Liver (tissue), 9 donors: Measurements from ENCODE around the gene F7. TPM values are rescaled to one million over a fixed set of nuclear protein-coding genes. Genes with fewer than 3 reads are reported as not detected.

Source experiments
- DNase-seq: peaks from one replicate; pipeline ENCODE4 v3.0.0-alpha.2; 2017; ENCODE audit warnings: low spot score
- H3K27ac ChIP-seq, 2 donors: one replicate each; pipeline ENCODE4 v1.7.0; 2013; ENCODE audit warnings: inconsistent platforms in 2 of 2, low read length in 2 of 2, control low read depth in 1 of 2, low read depth in 1 of 2, mild to moderate bottlenecking in 1 of 2
- H3K27me3 ChIP-seq, 4 donors: one replicate each; pipeline versions ENCODE4 v1.6.1 to v1.7.0; 2013; ENCODE audit warnings: low read length in 3 of 4, inconsistent platforms in 1 of 4, mild to moderate bottlenecking in 1 of 4, moderate library complexity in 1 of 4; ENCODE audit not compliant: control insufficient read depth in 4 of 4, insufficient read depth in 4 of 4
- H3K36me3 ChIP-seq, 4 donors: one replicate each; pipeline versions ENCODE4 v1.6.1 to v1.7.0; 2013; ENCODE audit warnings: low read length in 3 of 4, mild to moderate bottlenecking in 3 of 4, low read depth in 1 of 4, moderate library complexity in 1 of 4; ENCODE audit not compliant: control insufficient read depth in 4 of 4, insufficient read depth in 3 of 4
- H3K4me1 ChIP-seq, 4 donors: one replicate each; pipeline versions ENCODE4 v1.6.1 to v1.7.0; 2013; ENCODE audit warnings: low read length in 3 of 4, mild to moderate bottlenecking in 3 of 4, moderate library complexity in 1 of 4; ENCODE audit not compliant: control insufficient read depth in 4 of 4, insufficient read depth in 4 of 4
- H3K4me3 ChIP-seq, 3 donors: one replicate each; pipeline versions ENCODE4 v1.6.1 to v1.7.0; 2013; ENCODE audit warnings: low read length in 3 of 3, control low read depth in 1 of 3, low read depth in 1 of 3, mild to moderate bottlenecking in 1 of 3
- H3K9ac ChIP-seq, 2 donors: one replicate each; pipeline ENCODE4 v1.7.0; 2013; ENCODE audit warnings: low read length in 2 of 2, mild to moderate bottlenecking in 2 of 2, moderate library complexity in 2 of 2, control low read depth in 1 of 2, low read depth in 1 of 2
- H3K9me3 ChIP-seq, 4 donors: one replicate each; pipeline versions ENCODE4 v1.6.1 to v1.7.0; 2013; ENCODE audit warnings: low read length in 3 of 4; ENCODE audit not compliant: control insufficient read depth in 4 of 4
- EGR1 ChIP-seq, 2 donors: IDR thresholded peaks; 2 replicates each; pipeline ENCODE4 v1.6.1; 2016 to 2018; ENCODE audit warnings: antibody characterized with exemption in 2 of 2, low read depth in 2 of 2
- FOXA1 ChIP-seq: IDR thresholded peaks from 2 replicates; pipeline ENCODE4 v1.6.1; 2016; ENCODE audit warnings: antibody characterized with exemption
- FOXA2 ChIP-seq: IDR thresholded peaks from 2 replicates; pipeline ENCODE4 v1.6.1; 2016; ENCODE audit warnings: antibody characterized with exemption
- GABPA ChIP-seq, 2 donors: IDR thresholded peaks in 1 of 2; conservative IDR thresholded peaks in 1 of 2; 2 replicates each; pipeline ENCODE4 v1.6.1; 2016; ENCODE audit warnings: antibody characterized with exemption in 2 of 2, mild to moderate bottlenecking in 1 of 2, moderate library complexity in 1 of 2
- HNF4A ChIP-seq, 2 donors: conservative IDR thresholded peaks; 2 replicates each; pipeline ENCODE4 v1.6.1; 2016; ENCODE audit warnings: antibody characterized with exemption in 2 of 2, mild to moderate bottlenecking in 2 of 2
- HNF4G ChIP-seq: IDR thresholded peaks from 2 replicates; pipeline ENCODE4 v1.6.1; 2016; ENCODE audit warnings: antibody characterized with exemption
- JUND ChIP-seq, 2 donors: IDR thresholded peaks; 2 replicates each; pipeline ENCODE4 v1.6.1; 2016; ENCODE audit warnings: antibody characterized with exemption in 2 of 2
- NR2F2 ChIP-seq: IDR thresholded peaks from 2 replicates; pipeline ENCODE4 v1.6.1; 2016; ENCODE audit warnings: antibody characterized with exemption
- RAD21 ChIP-seq, 2 donors: IDR thresholded peaks; 2 replicates each; pipeline ENCODE4 v1.6.1; 2016; ENCODE audit warnings: antibody characterized with exemption in 2 of 2, mild to moderate bottlenecking in 2 of 2
- RXRA ChIP-seq, 2 donors: IDR thresholded peaks; 2 replicates each; pipeline ENCODE4 v1.6.1; 2017 to 2018; ENCODE audit warnings: antibody characterized with exemption in 2 of 2, mild to moderate bottlenecking in 1 of 2
- SP1 ChIP-seq: IDR thresholded peaks from 2 replicates; pipeline ENCODE4 v1.6.1; 2018; ENCODE audit warnings: antibody characterized with exemption, mild to moderate bottlenecking
- TAF1 ChIP-seq: conservative IDR thresholded peaks from 2 replicates; pipeline ENCODE4 v1.6.1; 2016; ENCODE audit warnings: antibody characterized with exemption, mild to moderate bottlenecking
- YY1 ChIP-seq: IDR thresholded peaks from 2 replicates; pipeline ENCODE4 v1.6.1; 2016; ENCODE audit warnings: antibody characterized with exemption, mild to moderate bottlenecking
- WGBS: extraction: QIAGEN DNeasy Blood & Tissue Kit; methylation state at CpG from one replicate; pipeline ENCODE4 v1.1.7; 2013; 5-methylcytosine and 5-hydroxymethylcytosine counted together
- polyA plus RNA-seq, 2 donors: library from polyadenylated mRNA; stranded (reverse) in 1 of 2; unstranded in 1 of 2; fragments of 200-250 nt in 1 of 2; fragments of >200 nt in 1 of 2; fragmentation: Nextera tagmentation in 1 of 2; extraction: Ambion mirVana in 1 of 2; gene quantifications; one replicate each; pipeline versions ENCODE4 v1.2.1 to v1.2.3, GENCODE V29; 2013 to 2015
- total RNA-seq, 2 donors: library from RNA; depleted of rRNA; stranded (reverse); fragments of >200 nt; gene quantifications; one replicate each; pipeline ENCODE4 v1.2.3, GENCODE V29; 2014
- TF ChIP-seq, protein P1 (sequence below): IDR thresholded peaks from 2 replicates; pipeline ENCODE4 v1.6.1; 2016; ENCODE audit warnings: antibody characterized with exemption, mild to moderate bottlenecking
- TF ChIP-seq, protein P2 (sequence below): IDR thresholded peaks from 2 replicates; pipeline ENCODE4 v1.6.1; 2016; ENCODE audit warnings: antibody characterized with exemption
- TF ChIP-seq, protein P3 (sequence below): IDR thresholded peaks from 2 replicates; pipeline ENCODE4 v1.6.1; 2016; ENCODE audit warnings: antibody characterized with exemption
- TF ChIP-seq, protein P4 (sequence below): fragments of 150-350 bp; IDR thresholded peaks from 2 replicates; pipeline ENCODE4 v1.5.1; 2017; ENCODE audit warnings: improper control_type of control experiment, low read depth, low read length; ENCODE audit not compliant: missing input control
- TF ChIP-seq, protein P5 (sequence below): IDR thresholded peaks from 2 replicates; pipeline ENCODE4 v1.6.1; 2016; ENCODE audit warnings: antibody characterized with exemption
- donor health status: healthy.
- donor health status: healthy.
- donor health status: healthy.
- donor health status: healthy.
- donor health status: healthy.

F7 gene
- total and polyA plus RNA-seq, 4 donors: 46.6 to 92.6 (median 66.2) TPM

DNA sequence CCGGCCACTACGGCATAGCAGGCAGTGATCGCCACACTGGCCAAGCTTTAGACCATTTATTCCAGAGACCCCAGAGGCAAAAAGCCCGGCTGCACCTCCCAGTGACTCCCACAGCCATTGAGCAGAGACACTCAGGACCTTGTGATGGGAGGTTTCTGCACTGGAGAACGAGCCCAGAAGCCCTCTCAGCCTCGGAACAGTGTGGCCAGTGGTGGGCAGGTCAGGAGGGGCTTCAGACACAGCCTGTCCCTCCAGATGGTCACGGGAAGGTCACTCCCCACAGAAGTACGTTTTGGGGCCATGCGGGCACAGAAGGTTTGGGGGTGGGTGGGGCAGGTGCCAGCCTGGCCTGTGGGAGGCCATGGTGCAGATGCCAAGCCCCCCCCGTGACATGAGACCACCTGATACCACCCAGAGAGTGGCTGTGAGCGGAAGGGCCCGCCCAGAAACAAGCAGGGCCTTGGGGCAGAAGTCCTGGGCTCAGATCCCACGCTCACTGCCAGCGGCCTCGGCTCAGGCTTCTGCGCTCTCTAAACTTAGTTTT is 16.4 kb downstream of the F7 start:
- no peaks in the 10 kb centered on the region for H3K27me3 ChIP-seq
- no peak overlapping the region for H3K4me3 ChIP-seq
- H3K4me1 ChIP-seq: peaks cover 3 to 29% (median 18%) of the 10 kb centered on the region in 4 donors
- peak overlapping the region; percentile 54 to 68 for H3K27ac ChIP-seq
- H3K9ac ChIP-seq: no peak overlapping the region
- DNase-seq: peak; percentile 19
- H3K36me3 ChIP-seq: peaks cover 0 to 4% (median 1%) of the 10 kb centered on the region in 4 donors
- H3K9me3 ChIP-seq: no peaks in the 10 kb centered on the region
- TF ChIP-seq HNF4A (conservative IDR thresholded peaks at IDR 0.05) (no peak), SP1 (no peak), FOXA2 (no peak), TAF1 (no peak), RXRA (IDR thresholded peaks at IDR 0.05) (no peak), YY1 (no peak), JUND (IDR thresholded peaks at IDR 0.05) (no peak), RAD21 (IDR thresholded peaks at IDR 0.05) (no peak), EGR1 (IDR thresholded peaks at IDR 0.05; ENCODE audit: low read depth in 2 of 2) (no peak), NR2F2 (no peak), HNF4G (no peak), FOXA1 (no peak), GABPA (IDR thresholded peaks at IDR 0.05 in 1 of 2, conservative IDR thresholded peaks at IDR 0.05 in 1 of 2) (no peak)
- TF ChIP-seq, protein P1, sequence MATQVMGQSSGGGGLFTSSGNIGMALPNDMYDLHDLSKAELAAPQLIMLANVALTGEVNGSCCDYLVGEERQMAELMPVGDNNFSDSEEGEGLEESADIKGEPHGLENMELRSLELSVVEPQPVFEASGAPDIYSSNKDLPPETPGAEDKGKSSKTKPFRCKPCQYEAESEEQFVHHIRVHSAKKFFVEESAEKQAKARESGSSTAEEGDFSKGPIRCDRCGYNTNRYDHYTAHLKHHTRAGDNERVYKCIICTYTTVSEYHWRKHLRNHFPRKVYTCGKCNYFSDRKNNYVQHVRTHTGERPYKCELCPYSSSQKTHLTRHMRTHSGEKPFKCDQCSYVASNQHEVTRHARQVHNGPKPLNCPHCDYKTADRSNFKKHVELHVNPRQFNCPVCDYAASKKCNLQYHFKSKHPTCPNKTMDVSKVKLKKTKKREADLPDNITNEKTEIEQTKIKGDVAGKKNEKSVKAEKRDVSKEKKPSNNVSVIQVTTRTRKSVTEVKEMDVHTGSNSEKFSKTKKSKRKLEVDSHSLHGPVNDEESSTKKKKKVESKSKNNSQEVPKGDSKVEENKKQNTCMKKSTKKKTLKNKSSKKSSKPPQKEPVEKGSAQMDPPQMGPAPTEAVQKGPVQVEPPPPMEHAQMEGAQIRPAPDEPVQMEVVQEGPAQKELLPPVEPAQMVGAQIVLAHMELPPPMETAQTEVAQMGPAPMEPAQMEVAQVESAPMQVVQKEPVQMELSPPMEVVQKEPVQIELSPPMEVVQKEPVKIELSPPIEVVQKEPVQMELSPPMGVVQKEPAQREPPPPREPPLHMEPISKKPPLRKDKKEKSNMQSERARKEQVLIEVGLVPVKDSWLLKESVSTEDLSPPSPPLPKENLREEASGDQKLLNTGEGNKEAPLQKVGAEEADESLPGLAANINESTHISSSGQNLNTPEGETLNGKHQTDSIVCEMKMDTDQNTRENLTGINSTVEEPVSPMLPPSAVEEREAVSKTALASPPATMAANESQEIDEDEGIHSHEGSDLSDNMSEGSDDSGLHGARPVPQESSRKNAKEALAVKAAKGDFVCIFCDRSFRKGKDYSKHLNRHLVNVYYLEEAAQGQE: no peak
- TF ChIP-seq, protein P2, sequence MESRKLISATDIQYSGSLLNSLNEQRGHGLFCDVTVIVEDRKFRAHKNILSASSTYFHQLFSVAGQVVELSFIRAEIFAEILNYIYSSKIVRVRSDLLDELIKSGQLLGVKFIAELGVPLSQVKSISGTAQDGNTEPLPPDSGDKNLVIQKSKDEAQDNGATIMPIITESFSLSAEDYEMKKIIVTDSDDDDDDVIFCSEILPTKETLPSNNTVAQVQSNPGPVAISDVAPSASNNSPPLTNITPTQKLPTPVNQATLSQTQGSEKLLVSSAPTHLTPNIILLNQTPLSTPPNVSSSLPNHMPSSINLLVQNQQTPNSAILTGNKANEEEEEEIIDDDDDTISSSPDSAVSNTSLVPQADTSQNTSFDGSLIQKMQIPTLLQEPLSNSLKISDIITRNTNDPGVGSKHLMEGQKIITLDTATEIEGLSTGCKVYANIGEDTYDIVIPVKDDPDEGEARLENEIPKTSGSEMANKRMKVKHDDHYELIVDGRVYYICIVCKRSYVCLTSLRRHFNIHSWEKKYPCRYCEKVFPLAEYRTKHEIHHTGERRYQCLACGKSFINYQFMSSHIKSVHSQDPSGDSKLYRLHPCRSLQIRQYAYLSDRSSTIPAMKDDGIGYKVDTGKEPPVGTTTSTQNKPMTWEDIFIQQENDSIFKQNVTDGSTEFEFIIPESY: no peak
- TF ChIP-seq, protein P3, sequence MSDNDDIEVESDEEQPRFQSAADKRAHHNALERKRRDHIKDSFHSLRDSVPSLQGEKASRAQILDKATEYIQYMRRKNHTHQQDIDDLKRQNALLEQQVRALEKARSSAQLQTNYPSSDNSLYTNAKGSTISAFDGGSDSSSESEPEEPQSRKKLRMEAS: no peak
- TF ChIP-seq, protein P4, sequence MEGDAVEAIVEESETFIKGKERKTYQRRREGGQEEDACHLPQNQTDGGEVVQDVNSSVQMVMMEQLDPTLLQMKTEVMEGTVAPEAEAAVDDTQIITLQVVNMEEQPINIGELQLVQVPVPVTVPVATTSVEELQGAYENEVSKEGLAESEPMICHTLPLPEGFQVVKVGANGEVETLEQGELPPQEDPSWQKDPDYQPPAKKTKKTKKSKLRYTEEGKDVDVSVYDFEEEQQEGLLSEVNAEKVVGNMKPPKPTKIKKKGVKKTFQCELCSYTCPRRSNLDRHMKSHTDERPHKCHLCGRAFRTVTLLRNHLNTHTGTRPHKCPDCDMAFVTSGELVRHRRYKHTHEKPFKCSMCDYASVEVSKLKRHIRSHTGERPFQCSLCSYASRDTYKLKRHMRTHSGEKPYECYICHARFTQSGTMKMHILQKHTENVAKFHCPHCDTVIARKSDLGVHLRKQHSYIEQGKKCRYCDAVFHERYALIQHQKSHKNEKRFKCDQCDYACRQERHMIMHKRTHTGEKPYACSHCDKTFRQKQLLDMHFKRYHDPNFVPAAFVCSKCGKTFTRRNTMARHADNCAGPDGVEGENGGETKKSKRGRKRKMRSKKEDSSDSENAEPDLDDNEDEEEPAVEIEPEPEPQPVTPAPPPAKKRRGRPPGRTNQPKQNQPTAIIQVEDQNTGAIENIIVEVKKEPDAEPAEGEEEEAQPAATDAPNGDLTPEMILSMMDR: no peak
- TF ChIP-seq, protein P5, sequence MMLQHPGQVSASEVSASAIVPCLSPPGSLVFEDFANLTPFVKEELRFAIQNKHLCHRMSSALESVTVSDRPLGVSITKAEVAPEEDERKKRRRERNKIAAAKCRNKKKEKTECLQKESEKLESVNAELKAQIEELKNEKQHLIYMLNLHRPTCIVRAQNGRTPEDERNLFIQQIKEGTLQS: no peak
- WGBS: 66% methylated on average over 16 of the region's 16 CpGs
